Heart left ventricle (tissue), 13 donors: ENCODE data around the gene ATG16L2.

Source experiments
- CTCF ChIP-seq, 12 donors: fragments of 200-600 bp; sonication (generic) in 4 of 12; IDR thresholded peaks; one replicate each; pipeline versions ENCODE4 v1.5.0 to v1.8.0; 2018 to 2022; ENCODE audit warnings: antibody characterized with exemption in 12 of 12, mild to moderate bottlenecking in 5 of 12
- POLR2A ChIP-seq, 2 donors: fragments of 450-650 bp; IDR thresholded peaks; one replicate each; pipeline ENCODE4 v1.6.1; 2017; ENCODE audit warnings: antibody characterized with exemption in 2 of 2, mild to moderate bottlenecking in 2 of 2, moderate library complexity in 2 of 2
- donor health status: ischemic (EF 13 %, LVEDD 7.1; RV severe dilation, severe dysfunction).
- donor health status: DM: no; HTN: yes; CAD: no.
- donor health status: DM: no; HTN: no; CAD: no.
- donor health status: ischemic (EF 25% LVEDD 6.9; RV normal size, moderate dysfunction).
- donor health status: ischemic (EF 25% LVEDD 5.7; RV mildly dilated, moderate dysfunction).
- donor health status: ischemic (EF 35%, LVEDD 5.7; RV mildly dilated, moderate dysfunction).
- donor health status: nonischemic (EF 11% LVEDD 7.7; RV severe dilation, severe dysfunction).
- donor health status: DM: yes; HTN: yes; CAD: no.
- donor health status: PGD.
- donor health status: ischemic (EF 29% LVEDD 5.4; RV normal size, mild dysfunction).
- donor health status: nonischemic (EF 23%, LVEDD 6.1; RV moderate dilation, normal function).

GRCh38 chr11:72833811-72834493 lies 19.7 kb downstream of the ATG16L2 start:
- TF ChIP-seq CTCF (IDR thresholded peaks at IDR 0.05) (no peak), POLR2A (IDR thresholded peaks at IDR 0.05) (no peak)
